SW 1271 (cell line): Measurements from ENCODE around the gene LRRC74B.
"Not testable (repeated sequence)": the region's sequence is repeated elsewhere in the genome, so short reads cannot be mapped to it uniquely, and the experiment has no call there.

Experiments used
- DNase-seq, 2 experiments: peaks; one replicate each; lab custom pipeline; 2025; lab: John Stamatoyannopoulos, UW

The LRRC74B gene

DNA sequence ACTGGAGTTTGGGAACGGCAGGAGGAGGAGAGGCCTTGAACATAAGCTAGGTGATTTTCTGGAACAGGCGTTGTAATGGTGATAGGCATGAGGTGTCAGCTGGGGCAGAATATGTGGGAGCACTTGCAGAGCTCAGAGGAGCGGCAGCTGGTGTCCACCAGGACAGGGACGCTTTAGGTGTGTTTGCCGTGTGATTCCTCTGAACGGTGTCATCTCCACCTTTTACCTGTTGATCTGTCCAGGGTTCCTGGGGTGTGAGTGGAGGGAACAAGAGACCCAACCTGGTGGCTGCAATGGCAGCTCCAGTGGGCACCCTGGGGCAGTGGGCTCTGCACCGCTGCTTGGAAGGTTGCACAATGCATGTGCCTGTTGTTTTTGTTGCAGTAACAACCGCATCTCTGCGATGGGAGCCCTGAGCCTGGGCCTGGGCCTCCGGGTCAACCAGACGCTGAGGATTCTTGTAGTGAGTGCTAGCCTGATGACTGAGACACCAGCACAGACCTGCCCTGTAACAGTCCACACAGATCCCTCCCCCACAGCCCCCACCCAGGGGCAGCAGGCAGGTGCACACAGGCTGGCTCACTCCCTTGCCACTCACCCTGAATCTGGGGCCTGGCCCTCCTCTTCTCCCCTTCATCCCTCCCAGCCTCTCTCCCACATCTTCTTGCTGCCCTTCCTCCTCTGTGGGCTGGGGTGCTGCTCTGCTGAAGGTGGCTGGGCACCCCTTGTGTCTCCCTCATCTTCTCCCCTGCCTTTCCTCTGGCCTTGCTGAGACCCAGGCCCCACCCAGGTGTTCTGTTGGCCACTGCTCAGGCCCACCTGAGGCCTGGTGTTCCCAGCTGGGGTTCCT is 9.2 kb downstream of the LRRC74B start:
- no peak for DNase-seq

DNA sequence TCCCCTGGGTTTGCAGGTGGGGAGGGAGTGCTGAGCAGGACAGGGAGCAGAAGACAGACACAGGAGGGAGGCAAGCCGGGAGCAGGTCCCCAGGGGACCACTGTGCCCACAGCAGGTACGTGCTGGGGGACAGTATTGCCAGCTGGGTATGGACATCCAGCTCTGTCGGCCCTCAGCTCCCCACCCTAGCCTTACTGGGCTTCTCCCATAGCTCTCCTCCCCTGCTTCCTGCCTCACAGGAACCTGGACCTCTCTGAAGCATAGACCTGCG is 9.8 kb downstream of the LRRC74B start:
- no peak for DNase-seq

GRCh38 chr22:21055880-21056319 is 10.2 kb downstream of the LRRC74B start:
- DNase-seq: no peak

GRCh38 chr22:21060363-21060762 is 14.6 kb downstream of the LRRC74B start:
- not testable (repeated sequence) for DNase-seq

DNA sequence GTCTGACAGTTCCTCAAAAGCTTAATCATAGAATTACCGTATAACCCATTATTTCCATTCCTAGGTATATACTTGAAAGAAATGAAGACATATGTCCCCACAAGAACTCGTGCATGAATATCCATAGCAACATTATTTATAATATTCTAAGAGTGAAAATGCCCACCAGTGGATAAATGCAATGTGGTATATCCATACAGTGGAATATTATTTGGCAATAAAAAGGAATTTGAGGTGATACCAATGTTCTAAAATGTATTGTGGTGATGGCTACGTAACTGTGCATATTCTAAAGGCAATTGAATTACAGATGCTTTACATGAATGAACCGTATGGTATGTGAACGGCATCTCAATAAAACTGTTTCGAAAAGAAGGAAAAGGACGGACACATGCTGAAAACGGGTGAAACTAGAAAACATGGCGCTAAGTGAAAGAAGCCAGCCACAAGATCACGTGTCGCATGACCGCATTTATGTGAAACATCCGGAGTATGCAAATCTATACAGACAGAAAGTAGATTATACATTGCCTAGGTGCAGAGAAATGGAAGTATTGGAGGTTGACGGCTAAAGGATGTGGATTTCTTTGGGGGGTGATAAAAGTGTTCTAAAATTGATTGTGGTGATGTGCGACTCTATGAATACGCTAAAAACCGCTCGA is 16.0 kb downstream of the LRRC74B start:
- not testable (repeated sequence) for DNase-seq

DNA sequence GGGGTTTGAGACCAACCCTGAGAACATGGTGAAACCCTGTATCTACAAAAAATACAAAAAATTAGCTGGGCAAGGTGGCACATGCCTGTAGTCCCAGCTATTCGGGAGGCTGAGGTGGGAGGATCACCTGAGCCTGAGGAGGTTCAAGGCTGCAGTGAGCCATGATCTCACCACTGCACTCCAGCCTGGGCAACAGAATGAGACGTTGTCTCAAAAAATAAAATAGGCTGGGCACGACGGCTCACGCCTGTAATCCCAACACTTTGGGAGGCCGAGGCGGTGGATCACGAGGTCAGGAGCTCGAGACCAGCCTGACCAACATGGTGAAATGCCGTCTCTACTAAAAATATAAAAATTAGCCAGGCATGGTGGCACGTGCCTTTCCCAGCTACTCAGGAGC is 18.7 kb downstream of the LRRC74B start:
- not testable (repeated sequence) for DNase-seq

- DNase-seq: no peak
These were observed 19.4 kb downstream of the LRRC74B start for GRCh38 chr22:21064917-21065864.

- no peak for DNase-seq
These were observed 21.5 kb downstream of the LRRC74B start for GRCh38 chr22:21067075-21067900.

DNA sequence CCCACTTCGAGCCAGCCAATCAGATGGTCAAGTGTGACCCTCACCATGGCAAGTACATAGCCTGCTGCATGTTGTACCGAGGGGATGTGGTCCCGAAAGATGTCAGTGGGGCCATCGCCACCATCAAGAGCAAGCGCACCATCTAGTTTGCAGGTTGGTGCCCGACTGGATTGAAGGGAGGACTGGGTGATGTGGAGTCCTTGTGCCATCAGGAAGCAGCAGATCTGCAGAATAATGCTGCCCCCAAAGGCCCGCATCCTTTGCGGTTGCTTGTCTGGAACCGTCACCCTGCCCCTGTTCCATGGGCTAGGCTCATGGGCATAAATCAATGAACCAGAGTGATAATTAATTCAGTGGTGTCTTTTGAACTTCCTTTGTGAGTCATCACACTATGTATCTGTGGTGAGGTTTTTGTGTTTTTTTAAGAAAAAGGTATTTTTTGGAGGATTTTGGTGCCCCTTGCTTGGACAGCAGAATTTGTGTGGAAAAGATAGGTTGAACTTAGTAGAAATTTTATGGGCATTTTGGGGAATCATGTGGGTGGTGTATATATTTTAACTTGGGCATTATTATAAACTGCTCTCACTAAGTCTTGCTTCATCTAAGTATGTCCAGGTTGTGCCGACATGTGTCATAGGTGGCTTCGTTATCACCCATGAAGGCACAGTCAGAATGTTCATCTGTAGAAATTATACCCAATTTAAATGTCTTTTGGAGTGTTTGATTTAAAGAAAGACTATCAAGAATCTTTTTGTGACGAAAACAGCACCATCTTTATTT is 22.3 kb downstream of the LRRC74B start:
- no peak for DNase-seq

- no peak for DNase-seq
These were observed 23.0 kb downstream of the LRRC74B start for GRCh38 chr22:21068681-21069276.

GRCh38 chr22:21069375-21069774 is 23.6 kb downstream of the LRRC74B start:
- DNase-seq: no peak

- DNase-seq: no peak
These were observed 25.2 kb downstream of the LRRC74B start for GRCh38 chr22:21070690-21071615.

GRCh38 chr22:21071796-21072195 is 26.1 kb downstream of the LRRC74B start:
- not testable (repeated sequence) for DNase-seq

DNA sequence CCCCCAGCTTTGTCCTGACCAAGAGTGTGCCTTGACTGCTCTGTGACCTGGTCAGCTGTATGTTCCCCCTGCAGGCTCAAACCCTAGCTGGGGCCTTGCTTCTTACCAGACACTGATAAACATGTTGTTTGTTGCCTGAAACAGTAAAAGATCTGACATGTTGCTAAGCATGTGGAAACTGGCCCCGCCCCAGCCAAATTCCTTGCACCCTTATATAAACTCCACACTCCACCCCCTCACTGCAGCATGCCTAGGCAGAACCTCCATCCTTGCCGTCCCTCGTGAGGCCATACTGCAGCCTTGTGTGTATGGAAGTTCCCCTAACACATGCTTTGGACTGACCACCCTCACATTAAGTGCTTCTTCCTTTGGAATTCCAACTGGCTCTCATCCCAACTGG is 27.3 kb downstream of the LRRC74B start:
- DNase-seq: no peak

DNA sequence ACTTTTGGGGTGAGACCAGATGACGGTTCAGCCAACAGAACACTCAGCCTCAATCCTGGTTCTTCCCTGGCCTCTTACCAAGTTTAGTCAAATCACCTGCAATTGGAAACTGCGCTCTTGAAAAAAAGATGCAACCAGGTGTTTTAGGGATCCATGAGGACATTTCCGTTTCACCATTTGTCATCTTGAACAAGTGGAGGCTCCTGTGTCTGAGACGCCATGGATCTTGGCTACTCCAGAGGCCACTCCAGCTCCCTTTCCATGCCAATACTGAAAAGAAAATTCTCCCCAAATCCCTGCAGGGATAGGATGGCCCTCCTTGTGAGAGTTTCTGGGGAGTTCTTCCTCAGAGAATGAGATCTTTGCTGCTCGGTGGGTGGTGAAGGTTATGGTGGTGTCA is 27.7 kb downstream of the LRRC74B start:
- DNase-seq: no peak

DNA sequence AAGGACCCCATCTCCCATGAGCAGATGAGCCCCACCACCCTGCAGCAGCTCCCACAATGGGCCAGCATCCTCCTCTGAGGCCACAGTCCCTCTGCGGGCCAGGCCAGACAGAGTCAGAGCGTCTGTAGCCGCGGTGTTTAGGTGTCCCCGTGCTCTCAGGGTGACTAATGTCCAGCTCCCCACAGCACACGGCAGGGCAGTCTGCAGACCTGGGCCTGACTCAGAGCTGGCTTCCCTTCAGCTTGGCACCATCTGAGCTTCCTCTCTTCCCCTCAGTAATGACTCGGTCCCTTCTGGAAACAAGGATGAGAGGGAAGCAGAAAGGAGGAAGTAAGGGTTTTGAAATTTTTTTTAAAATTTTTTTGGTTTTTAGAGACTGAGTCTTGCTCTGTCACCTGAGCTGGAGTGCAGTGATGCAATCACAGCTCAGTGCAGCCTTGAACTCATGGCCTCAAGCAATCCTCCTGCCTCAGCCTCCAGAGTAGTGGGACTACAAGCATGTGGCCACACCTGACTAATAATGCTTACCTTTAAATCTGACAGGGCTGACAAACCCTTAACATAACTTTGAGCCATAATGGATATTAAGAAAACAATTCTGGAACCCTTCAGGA is 28.5 kb downstream of the LRRC74B start:
- DNase-seq: peak in 1 of 2 experiments; percentile 36

DNA sequence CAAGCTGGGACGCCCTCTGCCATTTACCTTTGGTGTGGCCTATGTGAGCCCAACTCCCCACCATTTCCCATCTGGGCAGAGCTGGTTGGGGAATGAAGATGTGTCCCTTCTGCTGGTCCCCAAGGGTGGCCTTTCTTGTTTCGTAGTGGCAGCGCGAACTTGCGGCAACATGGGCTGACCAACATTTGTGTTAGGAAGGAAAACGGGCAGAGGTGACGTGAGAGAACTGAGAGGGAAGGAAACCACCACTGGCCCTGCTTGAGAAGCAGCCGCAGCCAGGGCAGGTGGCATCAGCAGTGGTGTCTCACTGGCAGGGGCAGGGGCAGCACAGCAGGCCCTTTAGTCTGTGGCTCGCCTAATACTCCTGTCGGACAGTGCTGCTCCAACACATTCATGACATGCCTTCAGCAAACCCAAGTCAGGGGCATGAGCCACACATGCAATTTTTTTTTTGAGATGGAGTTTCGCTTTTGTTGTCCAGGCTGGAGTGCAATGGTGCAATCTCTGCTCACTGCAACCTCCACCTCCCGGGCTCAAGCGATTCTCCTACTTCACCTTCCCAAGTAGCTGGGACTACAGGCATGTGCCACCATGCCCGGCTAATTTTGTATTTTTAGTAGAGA is 29.9 kb downstream of the LRRC74B start:
- DNase-seq: no peak

DNA sequence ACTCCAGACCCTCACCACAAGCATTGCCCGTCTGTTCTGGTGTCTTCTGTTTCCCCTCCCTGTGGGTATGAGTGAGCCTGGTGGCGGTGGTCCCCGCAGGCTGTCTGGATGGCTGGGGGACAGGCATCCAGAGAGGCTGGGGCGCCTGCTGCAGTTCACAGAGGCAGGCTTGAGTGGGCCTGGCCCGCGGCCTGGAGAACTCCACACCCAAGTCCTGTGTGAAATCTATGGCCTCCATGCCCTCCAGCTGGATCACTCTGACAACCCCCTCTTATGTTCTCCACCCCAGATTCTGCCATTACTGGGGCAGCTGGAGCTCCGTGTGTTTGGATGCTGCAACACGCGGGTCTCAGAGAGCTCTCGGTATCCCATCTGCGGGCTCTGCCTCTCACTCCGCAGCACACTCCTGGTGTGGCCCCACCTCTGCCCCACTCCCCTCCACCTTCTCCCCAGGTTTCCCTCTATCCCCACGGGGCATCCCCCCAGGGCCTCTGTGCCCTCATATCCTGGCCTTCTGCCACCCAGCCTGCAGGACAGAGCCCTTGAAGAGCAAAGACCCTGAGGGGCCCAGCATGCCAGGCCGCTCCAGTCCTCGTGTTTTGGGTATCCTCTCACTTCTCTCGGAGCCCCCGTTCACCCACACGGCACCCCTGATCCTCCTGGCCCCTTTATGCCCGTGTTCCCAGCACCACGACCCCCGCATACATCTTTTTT is 31.3 kb downstream of the LRRC74B start:
- DNase-seq: no peak
